Measurements from ENCODE around the gene LAMB1.

LAMB1 gene

GRCh38 chr7:108015740-108016139 is 12.8 kb upstream of the LAMB1 start:
- H3K4me3 ChIP-seq (ENCODE audit: control insufficient read depth, low read depth, low read length), result no peak overlapping the region
- DNase-seq (ENCODE audit: low read depth), result no peak
- no peak for TF ChIP-seq CTCF (conservative IDR thresholded peaks at IDR 0.05; ENCODE audit: control insufficient read depth, insufficient read depth, low read depth, low read length)

- DNase-seq (ENCODE audit: low read depth), result peak; percentile 76
- no peak for TF ChIP-seq CTCF (conservative IDR thresholded peaks at IDR 0.05; ENCODE audit: control insufficient read depth, insufficient read depth, low read depth, low read length)
- no peak overlapping the region for H3K4me3 ChIP-seq (ENCODE audit: control insufficient read depth, low read depth, low read length)
These were observed 12.1 kb upstream of the LAMB1 start for GRCh38 chr7:108014747-108015682.

GRCh38 chr7:108014215-108014614 is 11.3 kb upstream of the LAMB1 start:
- DNase-seq (ENCODE audit: low read depth), result no peak
- no peak overlapping the region for H3K4me3 ChIP-seq (ENCODE audit: control insufficient read depth, low read depth, low read length)
- no peak for TF ChIP-seq CTCF (conservative IDR thresholded peaks at IDR 0.05; ENCODE audit: control insufficient read depth, insufficient read depth, low read depth, low read length)

GRCh38 chr7:108012499-108013430 is 9.8 kb upstream of the LAMB1 start:
- H3K4me3 ChIP-seq (ENCODE audit: control insufficient read depth, low read depth, low read length), result no peak overlapping the region
- no peak for TF ChIP-seq CTCF (conservative IDR thresholded peaks at IDR 0.05; ENCODE audit: control insufficient read depth, insufficient read depth, low read depth, low read length)
- DNase-seq (ENCODE audit: low read depth), result peak; percentile 63

GRCh38 chr7:108010377-108010776 is 7.4 kb upstream of the LAMB1 start:
- TF ChIP-seq CTCF (conservative IDR thresholded peaks at IDR 0.05; ENCODE audit: control insufficient read depth, insufficient read depth, low read depth, low read length), result no peak
- no peak overlapping the region for H3K4me3 ChIP-seq (ENCODE audit: control insufficient read depth, low read depth, low read length)
- no peak for DNase-seq (ENCODE audit: low read depth)

- H3K4me3 ChIP-seq (ENCODE audit: control insufficient read depth, low read depth, low read length), result no peak overlapping the region
- no peak for TF ChIP-seq CTCF (conservative IDR thresholded peaks at IDR 0.05; ENCODE audit: control insufficient read depth, insufficient read depth, low read depth, low read length)
- no peak for DNase-seq (ENCODE audit: low read depth)
These were observed 6.9 kb upstream of the LAMB1 start for GRCh38 chr7:108009873-108010272.

Measured in fibroblast of mammary gland (primary cell).